BLaER1 treated with 17β-estradiol and CSF1 and Interleukin-3, amounts not matched to agents 10 nM and 100 nM (cell line): ENCODE results near the gene BDKRB1.

ENCODE experiments used
- H3K27ac ChIP-seq, 11 experiments: shearing (Covaris generic); formaldehyde crosslinking; 2 replicates each; pipeline ENCODE4 v1.8.1; 2022
- H3K27me3 ChIP-seq, 11 experiments: shearing (Covaris generic); formaldehyde crosslinking; 2 replicates each; pipeline ENCODE4 v1.8.1; 2022
- H3K36me3 ChIP-seq, 11 experiments: shearing (Covaris generic); formaldehyde crosslinking; 2 replicates each; pipeline ENCODE4 v1.8.1; 2022
- H3K4me1 ChIP-seq, 10 experiments: shearing (Covaris generic); formaldehyde crosslinking; 2 replicates each; pipeline ENCODE4 v1.8.1; 2022
- H3K4me2 ChIP-seq, 11 experiments: shearing (Covaris generic); formaldehyde crosslinking; 2 replicates each; pipeline ENCODE4 v1.8.1; 2022
- H3K4me3 ChIP-seq, 10 experiments: shearing (Covaris generic); formaldehyde crosslinking; 2 replicates each; pipeline ENCODE4 v1.8.1; 2022
- H3K9ac ChIP-seq, 11 experiments: shearing (Covaris generic); formaldehyde crosslinking; 2 replicates each; pipeline ENCODE4 v1.8.1; 2022
- H3K9me3 ChIP-seq, 11 experiments: shearing (Covaris generic); formaldehyde crosslinking; replicated peaks in 1 of 11; 2 replicates each; pipeline ENCODE4 v1.8.1; 2022
- H4K20me1 ChIP-seq, 11 experiments: shearing (Covaris generic); formaldehyde crosslinking; 2 replicates each; pipeline ENCODE4 v1.8.1; 2022
- Cebpa-rat ChIP-seq, 11 experiments: shearing (Covaris generic); IDR thresholded peaks; 2 replicates each; pipeline ENCODE4 v1.8.1; 2022

The BDKRB1 gene

GRCh38 chr14:96252323-96252998 is 3.5 kb upstream of the BDKRB1 start:
- Histone ChIP-seq H3K4me2 (no peak overlapping the region), H4K20me1 (no peaks in the 10 kb centered on the region), H3K27ac (no peak overlapping the region), H3K4me1 (peaks cover 0 to 23% (median 0%) of the 10 kb centered on the region in 10 experiments; a peak in 8 of 20 replicates), H3K36me3 (no peaks in the 10 kb centered on the region), H3K27me3 (no peaks in the 10 kb centered on the region), H3K9ac (no peak overlapping the region), H3K9me3 (no peaks in the 10 kb centered on the region), H3K4me3 (no peak overlapping the region)
- no peak for TF ChIP-seq Cebpa-rat (IDR thresholded peaks at IDR 0.05)

GRCh38 chr14:96252999-96253539 is 2.9 kb upstream of the BDKRB1 start:
- no peak overlapping the region for H3K4me2 ChIP-seq
- no peaks in the 10 kb centered on the region for H3K9me3 ChIP-seq
- H4K20me1 ChIP-seq, result no peaks in the 10 kb centered on the region
- H3K4me1 ChIP-seq, result peaks cover 0 to 23% (median 0%) of the 10 kb centered on the region in 10 experiments; a peak in 8 of 20 replicates
- no peaks in the 10 kb centered on the region for H3K36me3 ChIP-seq
- H3K27ac ChIP-seq, result no peak overlapping the region
- H3K27me3 ChIP-seq, result no peaks in the 10 kb centered on the region
- no peak overlapping the region for H3K4me3 ChIP-seq
- H3K9ac ChIP-seq, result no peak overlapping the region
- TF ChIP-seq Cebpa-rat (IDR thresholded peaks at IDR 0.05), result no peak

GRCh38 chr14:96254687-96255086 is 1.3 kb upstream of the BDKRB1 start:
- no peak overlapping the region for H3K9ac ChIP-seq
- no peaks in the 10 kb centered on the region for H3K36me3 ChIP-seq
- no peaks in the 10 kb centered on the region for H4K20me1 ChIP-seq
- no peak for TF ChIP-seq Cebpa-rat (IDR thresholded peaks at IDR 0.05)
- no peak overlapping the region for H3K27ac ChIP-seq
- H3K4me1 ChIP-seq, result peaks cover 0 to 8% (median 0%) of the 10 kb centered on the region in 10 experiments; a peak in 7 of 20 replicates
- H3K4me2 ChIP-seq, result no peak overlapping the region
- H3K27me3 ChIP-seq, result no peaks in the 10 kb centered on the region
- H3K9me3 ChIP-seq, result peaks cover 3 to 5% (median 4%) of the 10 kb centered on the region in 11 experiments; a peak in 17 of 22 replicates
- H3K4me3 ChIP-seq, result no peak overlapping the region

- no peak overlapping the region for H3K4me3 ChIP-seq
Measured at GRCh38 chr14:96256407-96256806, 397 bp downstream of the BDKRB1 start.

GRCh38 chr14:96257056-96257455 is 1.0 kb downstream of the BDKRB1 start:
- no peak overlapping the region for H3K4me3 ChIP-seq
- H3K27ac ChIP-seq, result no peak overlapping the region
- H3K9ac ChIP-seq, result no peak overlapping the region
- H3K27me3 ChIP-seq, result no peaks in the 10 kb centered on the region
- H3K4me1 ChIP-seq, result no peaks in the 10 kb centered on the region
- peaks cover 8 to 13% (median 10%) of the 10 kb centered on the region in 11 experiments; a peak in 18 of 22 replicates for H3K9me3 ChIP-seq
- H4K20me1 ChIP-seq, result no peaks in the 10 kb centered on the region
- no peak for TF ChIP-seq Cebpa-rat (IDR thresholded peaks at IDR 0.05)
- no peaks in the 10 kb centered on the region for H3K36me3 ChIP-seq
- no peak overlapping the region for H3K4me2 ChIP-seq

More at GRCh38 chr14:96256407-96256806, 397 bp downstream of the BDKRB1 start:
- Histone ChIP-seq H3K27ac (no peak overlapping the region), H4K20me1 (no peaks in the 10 kb centered on the region), H3K4me2 (no peak overlapping the region), H3K9ac (no peak overlapping the region), H3K36me3 (no peaks in the 10 kb centered on the region), H3K9me3 (peaks cover 8 to 13% (median 10%) of the 10 kb centered on the region in 11 experiments; a peak in 18 of 22 replicates), H3K4me1 (no peaks in the 10 kb centered on the region), H3K27me3 (no peaks in the 10 kb centered on the region)
- no peak for TF ChIP-seq Cebpa-rat (IDR thresholded peaks at IDR 0.05)

- Histone ChIP-seq H3K4me3 (no peak overlapping the region), H3K4me2 (no peak overlapping the region), H3K4me1 (no peaks in the 10 kb centered on the region), H3K9me3 (peaks cover 8 to 13% (median 10%) of the 10 kb centered on the region in 11 experiments; a peak in 18 of 22 replicates), H3K27me3 (no peaks in the 10 kb centered on the region), H3K9ac (no peak overlapping the region), H4K20me1 (no peaks in the 10 kb centered on the region), H3K36me3 (no peaks in the 10 kb centered on the region), H3K27ac (no peak overlapping the region)
- no peak for TF ChIP-seq Cebpa-rat (IDR thresholded peaks at IDR 0.05)
Measured at GRCh38 chr14:96257900-96258299, 1.9 kb downstream of the BDKRB1 start.

- Histone ChIP-seq H3K9ac (no peak overlapping the region), H3K4me1 (no peaks in the 10 kb centered on the region), H4K20me1 (no peaks in the 10 kb centered on the region), H3K4me2 (no peak overlapping the region), H3K36me3 (no peaks in the 10 kb centered on the region), H3K9me3 (peaks cover 8 to 13% (median 10%) of the 10 kb centered on the region in 11 experiments; a peak in 18 of 22 replicates), H3K27me3 (no peaks in the 10 kb centered on the region), H3K4me3 (no peak overlapping the region), H3K27ac (no peak overlapping the region)
- no peak for TF ChIP-seq Cebpa-rat (IDR thresholded peaks at IDR 0.05)
Measured at GRCh38 chr14:96260341-96260821, 4.4 kb downstream of the BDKRB1 start.

GRCh38 chr14:96261053-96261452 is 5.0 kb downstream of the BDKRB1 start:
- Histone ChIP-seq H3K4me1 (no peaks in the 10 kb centered on the region), H3K4me2 (no peak overlapping the region), H3K9ac (no peak overlapping the region), H3K4me3 (no peak overlapping the region), H3K36me3 (no peaks in the 10 kb centered on the region), H4K20me1 (no peaks in the 10 kb centered on the region), H3K9me3 (peaks cover 8 to 13% (median 10%) of the 10 kb centered on the region in 11 experiments; a peak in 18 of 22 replicates), H3K27me3 (no peaks in the 10 kb centered on the region), H3K27ac (no peak overlapping the region)
- no peak for TF ChIP-seq Cebpa-rat (IDR thresholded peaks at IDR 0.05)

GRCh38 chr14:96261772-96262655 is 6.0 kb downstream of the BDKRB1 start:
- no peak overlapping the region for H3K4me3 ChIP-seq
- no peak overlapping the region for H3K9ac ChIP-seq
- no peak overlapping the region for H3K4me2 ChIP-seq
- H4K20me1 ChIP-seq, result no peaks in the 10 kb centered on the region
- H3K36me3 ChIP-seq, result no peaks in the 10 kb centered on the region
- H3K27ac ChIP-seq, result no peak overlapping the region
- H3K27me3 ChIP-seq, result no peaks in the 10 kb centered on the region
- H3K4me1 ChIP-seq, result peaks cover 0 to 1% (median 0%) of the 10 kb centered on the region in 10 experiments; a peak in 2 of 20 replicates
- no peak for TF ChIP-seq Cebpa-rat (IDR thresholded peaks at IDR 0.05)
- H3K9me3 ChIP-seq, result peaks cover 8 to 13% (median 10%) of the 10 kb centered on the region in 11 experiments; a peak in 18 of 22 replicates
